HCT116 (cell line): ENCODE data around the gene CFAP107.

Source experiments
- CEBPB ChIP-seq: IDR thresholded peaks from 2 replicates; pipeline ENCODE4 v1.6.1; 2012; ENCODE audit warnings: low read depth
- ELF1 ChIP-seq: IDR thresholded peaks from 2 replicates; pipeline ENCODE4 v1.6.1; 2012; ENCODE audit warnings: low read depth, borderline replicate concordance
- EZH2 ChIP-seq: fragments of 200-600 bp; sonication (generic); IDR thresholded peaks from 2 replicates; pipeline ENCODE4 v1.6.1; 2017; ENCODE audit warnings: antibody characterized with exemption, mixed run types
- EZH2phosphoT487 ChIP-seq: fragments of 200-600 bp; IDR thresholded peaks from 2 replicates; pipeline ENCODE4 v1.6.1; 2018; ENCODE audit warnings: antibody characterized with exemption, borderline replicate concordance
- POLR2A ChIP-seq: IDR thresholded peaks from 2 replicates; pipeline ENCODE4 v1.7.0; 2011; ENCODE audit warnings: borderline replicate concordance; ENCODE audit not compliant: insufficient read depth, insufficient read length; ENCODE audit errors: extremely low read depth
- RAD21 ChIP-seq: IDR thresholded peaks from 2 replicates; pipeline ENCODE4 v1.6.1; 2012; ENCODE audit warnings: low read depth, mild to moderate bottlenecking
- ZNF274 ChIP-seq: fragments of 200-500 bp; sonication (Bioruptor generic); IDR thresholded peaks from 2 replicates; pipeline ENCODE4 v1.6.1; 2014; ENCODE audit warnings: mild to moderate bottlenecking, low read depth, low read length, inconsistent platforms
- TF ChIP-seq, protein P1 (sequence below), 3 experiments: fragments of 200-600 bp in 1 of 3; sonication (generic) in 1 of 3; IDR thresholded peaks in 2 of 3; conservative IDR thresholded peaks in 1 of 3; 2 replicates each; pipeline ENCODE4 v1.5.1; 2012 to 2017; ENCODE audit warnings: low read depth in 2 of 3, low read length in 2 of 3, antibody characterized with exemption in 1 of 3, borderline replicate concordance in 1 of 3, control low read depth in 1 of 3, mild to moderate bottlenecking in 1 of 3, mixed read lengths in 1 of 3, mixed run types in 1 of 3, moderate library complexity in 1 of 3; ENCODE audit not compliant: insufficient read depth in 1 of 3

- TF ChIP-seq, protein P1, sequence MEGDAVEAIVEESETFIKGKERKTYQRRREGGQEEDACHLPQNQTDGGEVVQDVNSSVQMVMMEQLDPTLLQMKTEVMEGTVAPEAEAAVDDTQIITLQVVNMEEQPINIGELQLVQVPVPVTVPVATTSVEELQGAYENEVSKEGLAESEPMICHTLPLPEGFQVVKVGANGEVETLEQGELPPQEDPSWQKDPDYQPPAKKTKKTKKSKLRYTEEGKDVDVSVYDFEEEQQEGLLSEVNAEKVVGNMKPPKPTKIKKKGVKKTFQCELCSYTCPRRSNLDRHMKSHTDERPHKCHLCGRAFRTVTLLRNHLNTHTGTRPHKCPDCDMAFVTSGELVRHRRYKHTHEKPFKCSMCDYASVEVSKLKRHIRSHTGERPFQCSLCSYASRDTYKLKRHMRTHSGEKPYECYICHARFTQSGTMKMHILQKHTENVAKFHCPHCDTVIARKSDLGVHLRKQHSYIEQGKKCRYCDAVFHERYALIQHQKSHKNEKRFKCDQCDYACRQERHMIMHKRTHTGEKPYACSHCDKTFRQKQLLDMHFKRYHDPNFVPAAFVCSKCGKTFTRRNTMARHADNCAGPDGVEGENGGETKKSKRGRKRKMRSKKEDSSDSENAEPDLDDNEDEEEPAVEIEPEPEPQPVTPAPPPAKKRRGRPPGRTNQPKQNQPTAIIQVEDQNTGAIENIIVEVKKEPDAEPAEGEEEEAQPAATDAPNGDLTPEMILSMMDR (IDR thresholded peaks at IDR 0.05 in 2 of 3, conservative IDR thresholded peaks at IDR 0.05 in 1 of 3; ENCODE audit: borderline replicate concordance in 1 of 3, insufficient read depth in 1 of 3, low read depth in 2 of 3, low read length in 2 of 3) = no peak
- TF ChIP-seq CEBPB (no peak), POLR2A (no peak), RAD21 (no peak), EZH2 (no peak), EZH2phosphoT487 (no peak), ZNF274 (no peak), ELF1 (no peak)
Observed at GRCh38 chr1:12745992-12746323, at the start of gene CFAP107.
